ENCODE measurements around the gene PRORP. TPM values are rescaled to one million over a fixed set of nuclear protein-coding genes. Genes with fewer than 3 reads are reported as not detected.

Gene PRORP
- total and polyA plus RNA-seq, 9 of the 15 experiments (the other 6 are each of a cell fraction or from before 2014, with no cell fraction given), result 21.9 to 48.7 (median 36.5) TPM

DNA sequence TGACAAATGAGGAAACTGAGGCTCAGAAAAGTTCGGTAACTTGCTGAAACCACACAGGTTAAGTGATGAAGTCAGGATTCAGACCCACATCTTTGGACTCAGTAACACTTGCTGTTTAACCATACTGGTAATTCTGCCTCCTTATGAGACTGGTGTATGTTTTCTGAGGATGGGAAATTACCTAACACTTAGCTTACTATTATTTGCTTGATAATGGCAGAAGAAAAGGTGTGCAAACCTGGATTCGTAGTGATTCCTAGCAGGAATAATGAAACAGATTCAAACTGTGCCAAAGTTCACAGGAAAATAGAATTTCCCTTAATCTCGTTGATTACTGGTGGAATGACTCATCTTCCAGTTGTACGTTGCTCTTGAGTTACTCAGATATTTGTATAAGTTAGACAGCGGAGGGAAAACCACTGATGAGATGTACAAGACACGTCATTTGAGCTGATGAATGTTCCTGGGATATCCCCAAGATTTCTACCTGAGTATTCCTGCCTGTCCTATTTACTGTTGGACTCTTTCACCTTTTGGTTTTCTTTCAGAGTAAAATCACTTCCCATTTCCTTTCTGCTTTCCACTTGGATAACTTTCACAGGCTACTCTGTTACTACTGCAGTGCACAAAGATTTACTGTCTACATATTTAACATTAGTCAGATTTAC is 37.5 kb downstream of the PRORP start (continued):
- TF ChIP-seq GTF3C2 (IDR thresholded peaks at IDR 0.05; ENCODE audit: borderline replicate concordance, extremely low read depth, insufficient read length) (no peak), ZBTB2 (IDR thresholded peaks at IDR 0.05) (no peak)
- TF ChIP-seq, protein P1, sequence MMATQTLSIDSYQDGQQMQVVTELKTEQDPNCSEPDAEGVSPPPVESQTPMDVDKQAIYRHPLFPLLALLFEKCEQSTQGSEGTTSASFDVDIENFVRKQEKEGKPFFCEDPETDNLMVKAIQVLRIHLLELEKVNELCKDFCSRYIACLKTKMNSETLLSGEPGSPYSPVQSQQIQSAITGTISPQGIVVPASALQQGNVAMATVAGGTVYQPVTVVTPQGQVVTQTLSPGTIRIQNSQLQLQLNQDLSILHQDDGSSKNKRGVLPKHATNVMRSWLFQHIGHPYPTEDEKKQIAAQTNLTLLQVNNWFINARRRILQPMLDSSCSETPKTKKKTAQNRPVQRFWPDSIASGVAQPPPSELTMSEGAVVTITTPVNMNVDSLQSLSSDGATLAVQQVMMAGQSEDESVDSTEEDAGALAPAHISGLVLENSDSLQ (IDR thresholded peaks at IDR 0.05), result peak; percentile 33; the same call in 1 of the 2 replicates

DNA sequence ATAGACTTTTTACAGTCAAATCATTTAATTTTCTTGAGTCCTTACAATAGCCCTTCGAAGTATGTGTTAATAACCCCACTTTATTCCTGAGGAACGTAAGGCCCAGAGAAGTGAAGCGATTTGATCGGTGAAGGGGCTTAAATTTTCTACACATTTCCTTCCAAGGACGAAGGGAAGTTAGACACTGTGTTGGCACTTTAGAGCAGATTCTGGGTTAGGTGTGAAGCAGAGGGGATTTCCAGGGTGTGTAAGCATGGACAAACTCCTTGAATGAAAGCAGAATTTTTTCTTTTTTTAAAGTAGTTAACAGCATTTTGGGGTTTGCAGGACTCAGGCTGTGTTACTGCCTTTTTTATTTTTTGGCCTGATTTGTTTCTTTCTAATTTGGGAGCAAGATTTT is 38.9 kb downstream of the PRORP start:
- H3K4me2 ChIP-seq (ENCODE audit: insufficient read depth, low read length), result no peak overlapping the region
- H3K79me2 ChIP-seq (ENCODE audit: control insufficient read depth, insufficient read depth, low read length), result no peaks in the 10 kb centered on the region
- 97% methylated on average over 5 of the region's 5 CpGs for WGBS (ENCODE audit: insufficient coverage, low coverage, missing lambda C conversion rate)
- H3K9me3 ChIP-seq (replicated peaks; ENCODE audit: control insufficient read depth, insufficient read depth, low read depth, low read length), result no peaks in the 10 kb centered on the region
- in situ Hi-C loops (cut with MboI), result no loop called here
- no peak overlapping the region for H2AFZ ChIP-seq (ENCODE audit: low read depth, low read length)
- FAIRE-seq (no peak), ATAC-seq (no peak), DNase-seq (ENCODE audit: extremely low read depth in 1 of 4, low spot score in 3 of 4) (no peak)
- peaks cover 0 to 6% of the 10 kb centered on the region in 2 experiments; a peak in 1 of 5 replicates for H3K4me1 ChIP-seq (replicated peaks in 1 of 2; ENCODE audit: control insufficient read depth in 2 of 2, insufficient read depth in 2 of 2, low read length in 2 of 2)
- intact Hi-C loops (cut with micrococcal nuclease), result no loop called here
- ChIA-PET POLR2A (interaction anchor here (0.6 to 1.5 kb wide), 2 partner anchors 7 to 16 kb away, joined by 3 read pairs; no protein-coding TSS in a partner anchor), CTCF (ENCODE audit: low intra/inter-chr PET ratio) (no interaction called here)
- H4K20me1 ChIP-seq (replicated peaks; ENCODE audit: control insufficient read depth, insufficient read depth, low read length), result no peaks in the 10 kb centered on the region
- BruUV-seq (replicated peaks), result no TSS peak
- no peaks in the 10 kb centered on the region for H3K27me3 ChIP-seq (ENCODE audit: control insufficient read depth in 2 of 2, insufficient read depth in 2 of 2, low read length in 2 of 2)
- H3K9me1 ChIP-seq (ENCODE audit: control insufficient read depth, insufficient read depth, low read length), result no peaks in the 10 kb centered on the region
- H3K36me3 ChIP-seq (ENCODE audit: control insufficient read depth, insufficient read depth, low read length), result peaks cover 11% of the 10 kb centered on the region; the same call in 2 of the 3 replicates
- H3K27ac ChIP-seq (ENCODE audit: extremely low read depth, low read depth, low read length), result no peak overlapping the region
- H3K9ac ChIP-seq (ENCODE audit: insufficient read depth in 1 of 2, low read depth in 2 of 2, low read length in 2 of 2), result no peak overlapping the region
- H3K4me3 ChIP-seq, result no peak overlapping the region
- TF ChIP-seq CBFA2T2 (conservative IDR thresholded peaks at IDR 0.05) (no peak), PRMT5 (CRISPR knock-in tag; IDR thresholded peaks at IDR 0.05) (no peak), NELFE (IDR thresholded peaks at IDR 0.05; ENCODE audit: insufficient read depth, insufficient read length) (no peak), RBM17 (IDR thresholded peaks at IDR 0.05; ENCODE audit: borderline replicate concordance, low read depth, low read length) (no peak), ZNF12 (CRISPR knock-in tag; IDR thresholded peaks at IDR 0.05) (no peak), ZNF133 (CRISPR knock-in tag; IDR thresholded peaks at IDR 0.05) (no peak)
- TF ChIP-seq, protein P2, sequence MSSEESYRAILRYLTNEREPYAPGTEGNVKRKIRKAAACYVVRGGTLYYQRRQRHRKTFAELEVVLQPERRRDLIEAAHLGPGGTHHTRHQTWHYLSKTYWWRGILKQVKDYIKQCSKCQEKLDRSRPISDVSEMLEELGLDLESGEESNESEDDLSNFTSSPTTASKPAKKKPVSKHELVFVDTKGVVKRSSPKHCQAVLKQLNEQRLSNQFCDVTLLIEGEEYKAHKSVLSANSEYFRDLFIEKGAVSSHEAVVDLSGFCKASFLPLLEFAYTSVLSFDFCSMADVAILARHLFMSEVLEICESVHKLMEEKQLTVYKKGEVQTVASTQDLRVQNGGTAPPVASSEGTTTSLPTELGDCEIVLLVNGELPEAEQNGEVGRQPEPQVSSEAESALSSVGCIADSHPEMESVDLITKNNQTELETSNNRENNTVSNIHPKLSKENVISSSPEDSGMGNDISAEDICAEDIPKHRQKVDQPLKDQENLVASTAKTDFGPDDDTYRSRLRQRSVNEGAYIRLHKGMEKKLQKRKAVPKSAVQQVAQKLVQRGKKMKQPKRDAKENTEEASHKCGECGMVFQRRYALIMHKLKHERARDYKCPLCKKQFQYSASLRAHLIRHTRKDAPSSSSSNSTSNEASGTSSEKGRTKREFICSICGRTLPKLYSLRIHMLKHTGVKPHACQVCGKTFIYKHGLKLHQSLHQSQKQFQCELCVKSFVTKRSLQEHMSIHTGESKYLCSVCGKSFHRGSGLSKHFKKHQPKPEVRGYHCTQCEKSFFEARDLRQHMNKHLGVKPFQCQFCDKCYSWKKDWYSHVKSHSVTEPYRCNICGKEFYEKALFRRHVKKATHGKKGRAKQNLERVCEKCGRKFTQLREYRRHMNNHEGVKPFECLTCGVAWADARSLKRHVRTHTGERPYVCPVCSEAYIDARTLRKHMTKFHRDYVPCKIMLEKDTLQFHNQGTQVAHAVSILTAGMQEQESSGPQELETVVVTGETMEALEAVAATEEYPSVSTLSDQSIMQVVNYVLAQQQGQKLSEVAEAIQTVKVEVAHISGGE (CRISPR knock-in tag; IDR thresholded peaks at IDR 0.05), result no peak
